Endometrial microvascular endothelial cells (primary cell): ENCODE results near the gene FANCC. TPM values are rescaled to one million over a fixed set of nuclear protein-coding genes. Genes with fewer than 3 reads are reported as not detected.
"Not testable (repeated sequence)": the region's sequence is repeated elsewhere in the genome, so short reads cannot be mapped to it uniquely, and the experiment has no call there.

ENCODE experiments used
- in situ Hi-C: cut with HindIII; loops from 2 replicates; pipeline ENCODE4 v1.10.0; 2017; ENCODE audit warnings: low sequenced_read_pairs, low pct_unique_long_range_greater_than_20kb; ENCODE audit errors: inconsistent ontology term
- total RNA-seq: library from RNA; depleted of rRNA; stranded (reverse); fragments of >200 nt; gene quantifications from one replicate; pipeline ENCODE4 v1.2.3, GENCODE V29; 2015; ENCODE audit errors: inconsistent ontology term

Gene FANCC
- total RNA-seq, 1 donor from 2014 or later = 4.6 TPM

- in situ Hi-C loops = no loop called here
Observed at GRCh38 chr9:95207403-95207802, 110.1 kb downstream of the FANCC start.

GRCh38 chr9:95206143-95206542 lies 111.4 kb downstream of the FANCC start:
- in situ Hi-C loops = no loop called here

GRCh38 chr9:95204710-95205109 lies 112.8 kb downstream of the FANCC start:
- in situ Hi-C loops = no loop called here

- in situ Hi-C loops = no loop called here
Observed at GRCh38 chr9:95204310-95204709, 113.2 kb downstream of the FANCC start.

- in situ Hi-C loops = not testable (repeated sequence)
Observed at GRCh38 chr9:95203019-95203418, 114.5 kb downstream of the FANCC start.

- in situ Hi-C loops = no loop called here
Observed at GRCh38 chr9:95202076-95202681, 115.3 kb downstream of the FANCC start.

GRCh38 chr9:95201206-95201605 lies 116.3 kb downstream of the FANCC start:
- in situ Hi-C loops = no loop called here

GRCh38 chr9:95197692-95198271 lies 119.7 kb downstream of the FANCC start:
- in situ Hi-C loops = no loop called here

GRCh38 chr9:95193480-95193879 lies 124.0 kb downstream of the FANCC start:
- in situ Hi-C loops = no loop called here

GRCh38 chr9:95193067-95193466 lies 124.4 kb downstream of the FANCC start:
- in situ Hi-C loops = no loop called here

- in situ Hi-C loops = no loop called here
Observed at GRCh38 chr9:95192631-95193030, 124.9 kb downstream of the FANCC start.

GRCh38 chr9:95190413-95190812 lies 127.1 kb downstream of the FANCC start:
- in situ Hi-C loops = no loop called here

GRCh38 chr9:95189251-95190098 lies 128.0 kb downstream of the FANCC start:
- in situ Hi-C loops = no loop called here

- in situ Hi-C loops = no loop called here
Observed at GRCh38 chr9:95188459-95188858, 129.1 kb downstream of the FANCC start.

GRCh38 chr9:95185956-95186355 lies 131.6 kb downstream of the FANCC start:
- in situ Hi-C loops = no loop called here

- in situ Hi-C loops = no loop called here
Observed at GRCh38 chr9:95182854-95183563, 134.5 kb downstream of the FANCC start.

GRCh38 chr9:95181835-95182234 lies 135.7 kb downstream of the FANCC start:
- in situ Hi-C loops = no loop called here

GRCh38 chr9:95181226-95181818 lies 136.2 kb downstream of the FANCC start:
- in situ Hi-C loops = no loop called here

GRCh38 chr9:95177617-95178016 lies 139.9 kb downstream of the FANCC start:
- in situ Hi-C loops = no loop called here
